COLO668 (cell line): ENCODE data around the gene FBXO15.

Source experiments
- DNase-seq: peaks from one replicate; lab custom pipeline; 2025; ENCODE audit not compliant: unreplicated experiment; lab: John Stamatoyannopoulos, UW

FBXO15 gene

GRCh38 chr18:74115046-74115445 is 32.6 kb downstream of the FBXO15 start:
- DNase-seq: no peak

- DNase-seq: no peak
These were observed 33.5 kb downstream of the FBXO15 start for GRCh38 chr18:74114116-74114515.

- DNase-seq: no peak
These were observed 33.9 kb downstream of the FBXO15 start for GRCh38 chr18:74113711-74114110.

GRCh38 chr18:74110976-74111375 is 36.7 kb downstream of the FBXO15 start:
- no peak for DNase-seq

GRCh38 chr18:74110149-74110548 is 37.5 kb downstream of the FBXO15 start:
- DNase-seq: no peak

- DNase-seq: no peak
These were observed 39.2 kb downstream of the FBXO15 start for GRCh38 chr18:74108460-74108859.

GRCh38 chr18:74097803-74098202 is 49.8 kb downstream of the FBXO15 start:
- no peak for DNase-seq

- DNase-seq: no peak
These were observed 54.7 kb downstream of the FBXO15 start for GRCh38 chr18:74092922-74093321.

- DNase-seq: no peak
These were observed 63.3 kb downstream of the FBXO15 start for GRCh38 chr18:74084184-74084855.

- DNase-seq: no peak
These were observed 64.1 kb downstream of the FBXO15 start for GRCh38 chr18:74083557-74083952.

- no peak for DNase-seq
These were observed 64.7 kb downstream of the FBXO15 start for GRCh38 chr18:74082742-74083556.

GRCh38 chr18:74081966-74082741 is 65.5 kb downstream of the FBXO15 start:
- peak; percentile 72 for DNase-seq

- DNase-seq: no peak
These were observed 69.4 kb downstream of the FBXO15 start for GRCh38 chr18:74078257-74078656.

- DNase-seq: no peak
These were observed 72.7 kb downstream of the FBXO15 start for GRCh38 chr18:74074668-74075564.

GRCh38 chr18:74073957-74074667 is 73.5 kb downstream of the FBXO15 start:
- DNase-seq: no peak

GRCh38 chr18:74069178-74070050 is 78.2 kb downstream of the FBXO15 start:
- no peak for DNase-seq

- DNase-seq: no peak
These were observed 79.3 kb downstream of the FBXO15 start for GRCh38 chr18:74068296-74068695.

- no peak for DNase-seq
These were observed 81.6 kb downstream of the FBXO15 start for GRCh38 chr18:74066018-74066417.

- no peak for DNase-seq
These were observed 82.3 kb downstream of the FBXO15 start for GRCh38 chr18:74065366-74065765.
